GM10847 (cell line): Measurements from ENCODE around the gene CNTN1.

Experiments
- POLR2A ChIP-seq: IDR thresholded peaks from 2 replicates; pipeline ENCODE4 v1.6.1; 2011; ENCODE audit not compliant: insufficient read length; ENCODE audit errors: extremely low read depth

Gene CNTN1

GRCh38 chr12:40730281-40730680 is 38.0 kb downstream of the CNTN1 start:
- no peak for TF ChIP-seq POLR2A

GRCh38 chr12:40733871-40734270 is 41.6 kb downstream of the CNTN1 start:
- no peak for TF ChIP-seq POLR2A

- TF ChIP-seq POLR2A: no peak
Measured at GRCh38 chr12:40734276-40734675, 42.0 kb downstream of the CNTN1 start.

- TF ChIP-seq POLR2A: no peak
Measured at GRCh38 chr12:40735551-40736230, 43.5 kb downstream of the CNTN1 start.

- no peak for TF ChIP-seq POLR2A
Measured at GRCh38 chr12:40738856-40739255, 46.6 kb downstream of the CNTN1 start.

GRCh38 chr12:40742041-40742440 is 49.8 kb downstream of the CNTN1 start:
- TF ChIP-seq POLR2A: no peak

GRCh38 chr12:40745386-40745785 is 53.1 kb downstream of the CNTN1 start:
- TF ChIP-seq POLR2A: no peak

GRCh38 chr12:40749863-40750262 is 57.6 kb downstream of the CNTN1 start:
- no peak for TF ChIP-seq POLR2A

- TF ChIP-seq POLR2A: no peak
Measured at GRCh38 chr12:40752011-40752410, 59.8 kb downstream of the CNTN1 start.

- no peak for TF ChIP-seq POLR2A
Measured at GRCh38 chr12:40760821-40761220, 68.6 kb downstream of the CNTN1 start.

- TF ChIP-seq POLR2A: no peak
Measured at GRCh38 chr12:40762072-40762471, 69.8 kb downstream of the CNTN1 start.

GRCh38 chr12:40768125-40768864 is 76.1 kb downstream of the CNTN1 start:
- TF ChIP-seq POLR2A: no peak

GRCh38 chr12:40769846-40770245 is 77.6 kb downstream of the CNTN1 start:
- TF ChIP-seq POLR2A: no peak

- TF ChIP-seq POLR2A: no peak
Measured at GRCh38 chr12:40770781-40771180, 78.5 kb downstream of the CNTN1 start.

GRCh38 chr12:40775661-40776060 is 83.4 kb downstream of the CNTN1 start:
- TF ChIP-seq POLR2A: no peak

GRCh38 chr12:40784102-40784501 is 91.9 kb downstream of the CNTN1 start:
- TF ChIP-seq POLR2A: no peak

- no peak for TF ChIP-seq POLR2A
Measured at GRCh38 chr12:40788276-40788675, 96.0 kb downstream of the CNTN1 start.
